ENCODE data around the gene PTPMT1. TPM values are rescaled to one million over a fixed set of nuclear protein-coding genes. Genes with fewer than 3 reads are reported as not detected.
A peak's percentile ranks its signal among the peaks of the same experiment; 100 is the strongest.

PTPMT1 gene
- total and polyA plus RNA-seq, 8 donors, result 35.0 to 75.2 (median 42.0) TPM

GRCh38 chr11:47587039-47587716 lies 21.8 kb downstream of the PTPMT1 start:
- peaks cover 0 to 28% of the 10 kb centered on the region in 2 donors for H3K27me3 ChIP-seq
- H3K9me3 ChIP-seq, result no peaks in the 10 kb centered on the region
- peaks cover 0 to 9% of the 10 kb centered on the region in 2 donors for H3K4me1 ChIP-seq
- H3K4me3 ChIP-seq, result no peak overlapping the region
- ATAC-seq, result no peak
- no peak overlapping the region for H3K27ac ChIP-seq
- peaks cover 0 to 38% of the 10 kb centered on the region in 2 donors for H3K36me3 ChIP-seq
- no peak for DNase-seq
- intact Hi-C loops (cut with DNase I), result no loop called here
- no peak for TF ChIP-seq CTCF (IDR thresholded peaks at IDR 0.05)

GRCh38 chr11:47587723-47588326 lies 22.4 kb downstream of the PTPMT1 start:
- H3K27ac ChIP-seq, result no peak overlapping the region
- TF ChIP-seq CTCF (IDR thresholded peaks at IDR 0.05), result no peak
- intact Hi-C loops (cut with DNase I), result no loop called here
- peaks cover 5 to 34% of the 10 kb centered on the region in 2 donors for H3K27me3 ChIP-seq
- peaks cover 0 to 31% of the 10 kb centered on the region in 2 donors for H3K36me3 ChIP-seq
- peak in 2 of 4 donors; percentile 83 to 89 for DNase-seq
- no peaks in the 10 kb centered on the region for H3K9me3 ChIP-seq
- H3K4me1 ChIP-seq, result peaks cover 0 to 9% of the 10 kb centered on the region in 2 donors
- peak; percentile 82 for ATAC-seq
- no peak overlapping the region for H3K4me3 ChIP-seq

GRCh38 chr11:47589118-47589517 lies 23.7 kb downstream of the PTPMT1 start:
- Histone ChIP-seq H3K4me1 (peaks cover 0 to 15% of the 10 kb centered on the region in 2 donors), H3K36me3 (peaks cover 0 to 18% of the 10 kb centered on the region in 2 donors), H3K27me3 (peaks cover 17 to 47% of the 10 kb centered on the region in 2 donors), H3K27ac (no peak overlapping the region), H3K4me3 (peak overlapping the region in 1 of 2 donors; percentile 11), H3K9me3 (no peaks in the 10 kb centered on the region)
- ATAC-seq (no peak), DNase-seq (no peak)
- no peak for TF ChIP-seq CTCF (IDR thresholded peaks at IDR 0.05)
- intact Hi-C loops (cut with DNase I), result no loop called here

- peak in 2 of 4 donors; percentile 46 to 52 for DNase-seq
- peaks cover 0 to 19% of the 10 kb centered on the region in 2 donors for H3K4me1 ChIP-seq
- peaks cover 0 to 14% of the 10 kb centered on the region in 2 donors for H3K36me3 ChIP-seq
- H3K27me3 ChIP-seq, result peaks cover 22 to 52% of the 10 kb centered on the region in 2 donors
- no peaks in the 10 kb centered on the region for H3K9me3 ChIP-seq
- H3K27ac ChIP-seq, result no peak overlapping the region
- no peak for TF ChIP-seq CTCF (IDR thresholded peaks at IDR 0.05)
- intact Hi-C loops (cut with DNase I), result no loop called here
- peak; percentile 20 for ATAC-seq
- H3K4me3 ChIP-seq, result peak overlapping the region in 1 of 2 donors; percentile 11
These were observed 24.2 kb downstream of the PTPMT1 start for GRCh38 chr11:47589584-47589976.

Measured in left lung (tissue), 10 donors.